ENCODE data around the gene TBC1D17. TPM values are rescaled to one million over a fixed set of nuclear protein-coding genes. Genes with fewer than 3 reads are reported as not detected.

The TBC1D17 gene
- total and polyA plus RNA-seq, 2 of the 13 experiments (the other 11 are each of a cell fraction or from before 2014, with no cell fraction given): 9.7 to 16.9 TPM

DNA sequence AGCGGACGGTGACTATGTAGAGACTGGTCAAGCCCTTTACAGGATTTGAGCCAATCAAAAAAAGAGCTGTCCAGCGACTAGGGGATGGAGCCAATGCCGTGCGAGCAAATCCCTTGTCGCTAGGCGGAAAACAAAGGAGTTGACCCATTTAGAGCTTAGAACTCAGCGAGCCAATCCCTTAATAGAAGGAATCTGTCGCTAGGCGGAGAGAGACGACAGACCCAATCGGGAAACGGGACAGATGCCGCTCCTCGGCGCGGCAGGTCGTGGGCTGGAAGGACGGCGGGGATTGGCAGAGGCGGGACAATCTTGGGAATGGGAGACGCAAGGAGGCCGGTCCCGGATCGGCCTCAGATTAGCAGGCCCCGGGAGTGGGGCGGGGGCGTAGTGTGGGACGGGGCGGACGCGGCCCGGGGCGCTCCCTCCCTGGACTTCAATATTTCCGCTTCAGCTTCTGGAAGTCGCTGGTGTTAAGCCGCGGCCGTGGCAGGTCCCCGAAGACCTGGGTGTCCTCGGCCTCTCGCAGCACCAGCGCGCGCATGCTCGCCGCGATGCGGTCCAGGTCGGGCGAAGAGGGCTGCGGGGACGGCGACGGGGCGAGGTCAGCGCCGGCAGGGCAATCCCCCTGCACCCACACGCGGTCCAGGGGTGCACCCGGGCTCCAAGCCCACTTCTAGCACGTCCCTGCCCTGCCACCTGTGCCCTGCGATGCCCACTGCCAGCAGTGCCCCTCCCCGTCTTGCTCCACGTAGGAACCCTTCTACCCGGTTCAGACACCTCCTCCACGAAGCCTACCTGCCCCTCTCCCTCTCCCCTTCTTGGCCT, 7.8 kb upstream of the TBC1D17 start (continued):
- TF ChIP-seq MXI1 (IDR thresholded peaks at IDR 0.05; ENCODE audit: borderline replicate concordance, low read depth, low read length) (peak; percentile 34; the same call in 1 of the 3 replicates), ZNF33B (CRISPR knock-in tag; IDR thresholded peaks at IDR 0.05) (0 out of 2 replicates have a peak, but pooled peaks have one; percentile 72), CCAR2 (optimal IDR thresholded peaks at IDR 0.05; ENCODE audit: low read depth, low read length) (no peak), ZNF563 (CRISPR knock-in tag; IDR thresholded peaks at IDR 0.05) (no peak), ZNF614 (CRISPR knock-in tag; IDR thresholded peaks at IDR 0.05; ENCODE audit: borderline replicate concordance) (no peak; the same call in 1 of the 2 replicates), GPN1 (CRISPR knock-in tag; IDR thresholded peaks at IDR 0.05; ENCODE audit: borderline replicate concordance) (peak; percentile 85; the same call in 1 of the 2 replicates), FLYWCH1 (CRISPR knock-in tag; IDR thresholded peaks at IDR 0.05) (no peak), ZNF792 (CRISPR knock-in tag; IDR thresholded peaks at IDR 0.05) (peak; percentile 43; the same call in 1 of the 2 replicates), AKAP8 (CRISPR knock-in tag; IDR thresholded peaks at IDR 0.05) (peak; percentile 93), TRIM24 (CRISPR knock-in tag; IDR thresholded peaks at IDR 0.05) (no peak), FOSL2 (CRISPR knock-in tag; IDR thresholded peaks at IDR 0.05) (no peak), TBL1XR1 (IDR thresholded peaks at IDR 0.05; ENCODE audit: borderline replicate concordance, low read length, partially characterized antibody) (no peak), ZNF839 (CRISPR knock-in tag; IDR thresholded peaks at IDR 0.05; ENCODE audit: borderline replicate concordance) (no peak), ZNF354B (CRISPR knock-in tag; IDR thresholded peaks at IDR 0.05) (no peak), FOXC1 (CRISPR knock-in tag; IDR thresholded peaks at IDR 0.05; ENCODE audit: borderline replicate concordance) (peak; percentile 68), ZMYM2 (CRISPR knock-in tag; IDR thresholded peaks at IDR 0.05) (no peak), ZNF780A (CRISPR knock-in tag; IDR thresholded peaks at IDR 0.05) (no peak), ZC3H13 (CRISPR knock-in tag; IDR thresholded peaks at IDR 0.05) (peak; percentile 53)
- TF ChIP-seq, protein P1, sequence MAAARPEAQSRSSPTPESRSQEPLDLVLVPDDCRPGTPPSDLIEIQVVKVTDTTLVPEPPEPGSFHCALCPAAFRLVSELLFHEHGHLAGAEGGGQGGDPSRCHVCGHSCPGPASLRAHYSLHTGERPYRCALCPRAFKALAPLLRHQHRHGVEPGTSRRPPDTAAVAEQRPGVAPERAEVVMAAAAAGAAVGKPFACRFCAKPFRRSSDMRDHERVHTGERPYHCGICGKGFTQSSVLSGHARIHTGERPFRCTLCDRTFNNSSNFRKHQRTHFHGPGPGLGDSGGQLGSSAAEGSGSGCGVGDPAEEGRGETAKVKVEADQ (CRISPR knock-in tag; IDR thresholded peaks at IDR 0.05; ENCODE audit: borderline replicate concordance): 0 out of 2 replicates have a peak, but pooled peaks have one; percentile 36
- TF ChIP-seq, protein P2, sequence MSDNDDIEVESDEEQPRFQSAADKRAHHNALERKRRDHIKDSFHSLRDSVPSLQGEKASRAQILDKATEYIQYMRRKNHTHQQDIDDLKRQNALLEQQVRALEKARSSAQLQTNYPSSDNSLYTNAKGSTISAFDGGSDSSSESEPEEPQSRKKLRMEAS (IDR thresholded peaks at IDR 0.05): peak; percentile 79
- TF ChIP-seq, protein P3, sequence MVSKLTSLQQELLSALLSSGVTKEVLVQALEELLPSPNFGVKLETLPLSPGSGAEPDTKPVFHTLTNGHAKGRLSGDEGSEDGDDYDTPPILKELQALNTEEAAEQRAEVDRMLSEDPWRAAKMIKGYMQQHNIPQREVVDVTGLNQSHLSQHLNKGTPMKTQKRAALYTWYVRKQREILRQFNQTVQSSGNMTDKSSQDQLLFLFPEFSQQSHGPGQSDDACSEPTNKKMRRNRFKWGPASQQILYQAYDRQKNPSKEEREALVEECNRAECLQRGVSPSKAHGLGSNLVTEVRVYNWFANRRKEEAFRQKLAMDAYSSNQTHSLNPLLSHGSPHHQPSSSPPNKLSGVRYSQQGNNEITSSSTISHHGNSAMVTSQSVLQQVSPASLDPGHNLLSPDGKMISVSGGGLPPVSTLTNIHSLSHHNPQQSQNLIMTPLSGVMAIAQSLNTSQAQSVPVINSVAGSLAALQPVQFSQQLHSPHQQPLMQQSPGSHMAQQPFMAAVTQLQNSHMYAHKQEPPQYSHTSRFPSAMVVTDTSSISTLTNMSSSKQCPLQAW (CRISPR knock-in tag; IDR thresholded peaks at IDR 0.05): peak; percentile 12; the same call in 1 of the 2 replicates
- TF ChIP-seq, protein P4, sequence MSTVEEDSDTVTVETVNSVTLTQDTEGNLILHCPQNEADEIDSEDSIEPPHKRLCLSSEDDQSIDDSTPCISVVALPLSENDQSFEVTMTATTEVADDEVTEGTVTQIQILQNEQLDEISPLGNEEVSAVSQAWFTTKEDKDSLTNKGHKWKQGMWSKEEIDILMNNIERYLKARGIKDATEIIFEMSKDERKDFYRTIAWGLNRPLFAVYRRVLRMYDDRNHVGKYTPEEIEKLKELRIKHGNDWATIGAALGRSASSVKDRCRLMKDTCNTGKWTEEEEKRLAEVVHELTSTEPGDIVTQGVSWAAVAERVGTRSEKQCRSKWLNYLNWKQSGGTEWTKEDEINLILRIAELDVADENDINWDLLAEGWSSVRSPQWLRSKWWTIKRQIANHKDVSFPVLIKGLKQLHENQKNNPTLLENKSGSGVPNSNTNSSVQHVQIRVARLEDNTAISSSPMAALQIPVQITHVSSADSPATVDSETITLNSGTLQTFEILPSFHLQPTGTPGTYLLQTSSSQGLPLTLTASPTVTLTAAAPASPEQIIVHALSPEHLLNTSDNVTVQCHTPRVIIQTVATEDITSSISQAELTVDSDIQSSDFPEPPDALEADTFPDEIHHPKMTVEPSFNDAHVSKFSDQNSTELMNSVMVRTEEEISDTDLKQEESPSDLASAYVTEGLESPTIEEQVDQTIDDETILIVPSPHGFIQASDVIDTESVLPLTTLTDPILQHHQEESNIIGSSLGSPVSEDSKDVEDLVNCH (CRISPR knock-in tag; IDR thresholded peaks at IDR 0.05): no peak
- TF ChIP-seq, protein P5, sequence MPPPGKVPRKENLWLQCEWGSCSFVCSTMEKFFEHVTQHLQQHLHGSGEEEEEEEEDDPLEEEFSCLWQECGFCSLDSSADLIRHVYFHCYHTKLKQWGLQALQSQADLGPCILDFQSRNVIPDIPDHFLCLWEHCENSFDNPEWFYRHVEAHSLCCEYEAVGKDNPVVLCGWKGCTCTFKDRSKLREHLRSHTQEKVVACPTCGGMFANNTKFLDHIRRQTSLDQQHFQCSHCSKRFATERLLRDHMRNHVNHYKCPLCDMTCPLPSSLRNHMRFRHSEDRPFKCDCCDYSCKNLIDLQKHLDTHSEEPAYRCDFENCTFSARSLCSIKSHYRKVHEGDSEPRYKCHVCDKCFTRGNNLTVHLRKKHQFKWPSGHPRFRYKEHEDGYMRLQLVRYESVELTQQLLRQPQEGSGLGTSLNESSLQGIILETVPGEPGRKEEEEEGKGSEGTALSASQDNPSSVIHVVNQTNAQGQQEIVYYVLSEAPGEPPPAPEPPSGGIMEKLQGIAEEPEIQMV (CRISPR knock-in tag; IDR thresholded peaks at IDR 0.05; ENCODE audit: low read depth): no peak; the same call in 1 of the 2 replicates
